Naive thymus-derived CD4-positive, alpha-beta T cell (primary cell): ENCODE results near the gene SLC5A2. TPM values are rescaled to one million over a fixed set of nuclear protein-coding genes. Genes with fewer than 3 reads are reported as not detected.
A peak's percentile ranks its signal among the peaks of the same experiment; 100 is the strongest.

ENCODE experiments used
- ATAC-seq: fragments of 150-1000 bp; cut with Tn5 transposase; 2 replicates; pipeline ENCODE4 v1.10.0; 2021; ENCODE audit warnings: mild to moderate bottlenecking, moderate library complexity
- CTCF ChIA-PET: fragments of 350-600 bp; sonication (Branson Sonifier 250); formaldehyde crosslinking; loops from one replicate; lab custom pipeline; 2021; ENCODE audit warnings: antibody characterized with exemption; lab: Charles Lee
- POLR2A ChIA-PET: fragments of 350-600 bp; sonication (Branson Sonifier 250); formaldehyde crosslinking; loops from one replicate; lab custom pipeline; 2021; ENCODE audit warnings: antibody characterized with exemption, inconsistent platforms; lab: Charles Lee
- DNase-seq, 9 donors: peaks; one replicate each; pipeline versions ENCODE4 v3.0.0 to v3.0.0-alpha.2; 2020 to 2022; ENCODE audit warnings: mixed read lengths in 1 of 9
- H3K27ac ChIP-seq: one replicate; pipeline ENCODE4 v1.7.0; 2013; ENCODE audit warnings: mild to moderate bottlenecking, low read depth, low read length, moderate library complexity
- H3K27me3 ChIP-seq, 2 donors: one replicate each; pipeline ENCODE4 v1.7.0; 2013; ENCODE audit warnings: low read length in 2 of 2, mild to moderate bottlenecking in 2 of 2, moderate library complexity in 2 of 2; ENCODE audit not compliant: control insufficient read depth in 2 of 2, insufficient read depth in 2 of 2
- H3K36me3 ChIP-seq, 3 experiments: 1 replicate in 2 of 3; 2 replicates in 1 of 3; pipeline ENCODE4 v1.7.0; 2013; ENCODE audit warnings: low read length in 3 of 3, mild to moderate bottlenecking in 3 of 3, moderate library complexity in 1 of 3; ENCODE audit not compliant: insufficient read depth in 3 of 3, control insufficient read depth in 2 of 3
- H3K4me1 ChIP-seq, 2 donors: one replicate each; pipeline ENCODE4 v1.7.0; 2013; ENCODE audit warnings: low read length in 2 of 2, mild to moderate bottlenecking in 2 of 2, moderate library complexity in 1 of 2; ENCODE audit not compliant: control insufficient read depth in 2 of 2, insufficient read depth in 2 of 2
- H3K4me3 ChIP-seq: 2 replicates; pipeline ENCODE4 v1.7.0; 2013; ENCODE audit warnings: mild to moderate bottlenecking, low read length
- H3K9me3 ChIP-seq, 3 experiments: 1 replicate in 2 of 3; 2 replicates in 1 of 3; pipeline ENCODE4 v1.7.0; 2013; ENCODE audit warnings: low read length in 3 of 3; ENCODE audit not compliant: control insufficient read depth in 2 of 3
- H3K27ac Mint-ChIP-seq, 9 donors: one replicate each; pipeline ENCODE4 v1.8.0; 2020 to 2022; ENCODE audit warnings: mixed read lengths in 9 of 9, mild to moderate bottlenecking in 8 of 9, moderate library complexity in 5 of 9, inconsistent platforms in 2 of 9
- H3K27me3 Mint-ChIP-seq, 5 donors: one replicate each; pipeline ENCODE4 v1.8.0; 2021 to 2022; ENCODE audit warnings: mixed read lengths in 5 of 5, mild to moderate bottlenecking in 1 of 5
- H3K36me3 Mint-ChIP-seq, 5 donors: one replicate each; pipeline ENCODE4 v1.8.0; 2020 to 2022; ENCODE audit warnings: mixed read lengths in 5 of 5, mild to moderate bottlenecking in 3 of 5, inconsistent platforms in 1 of 5
- H3K4me1 Mint-ChIP-seq, 7 donors: one replicate each; pipeline ENCODE4 v1.8.0; 2020 to 2022; ENCODE audit warnings: mixed read lengths in 7 of 7, mild to moderate bottlenecking in 3 of 7, inconsistent platforms in 1 of 7
- H3K4me3 Mint-ChIP-seq, 10 donors: one replicate each; pipeline ENCODE4 v1.8.0; 2020 to 2022; ENCODE audit warnings: mild to moderate bottlenecking in 10 of 10, mixed read lengths in 10 of 10, moderate library complexity in 6 of 10, inconsistent platforms in 2 of 10
- H3K9me3 Mint-ChIP-seq, 11 donors: one replicate each; pipeline ENCODE4 v1.8.0; 2020 to 2022; ENCODE audit warnings: mixed read lengths in 11 of 11, mild to moderate bottlenecking in 4 of 11, inconsistent platforms in 1 of 11, moderate library complexity in 1 of 11
- intact Hi-C, 2 donors: fragments of 100-400 bp; cut with micrococcal nuclease; formaldehyde crosslinking; loops; one replicate each; pipeline ENCODE4 v1.15.1; 2023
- polyA plus RNA-seq, 2 donors: library from polyadenylated mRNA; unstranded; fragments of 300-500 nt; fragmentation: Illumina TruSeq; gene quantifications; one replicate each; pipeline ENCODE4 v1.2.3, GENCODE V29; 2021
- total RNA-seq, 6 experiments: library from RNA in 5 of 6; stranded (reverse) in 5 of 6; gene quantifications; 1 replicate in 5 of 6; 2 replicates in 1 of 6; pipeline ENCODE4 v1.2.3 and lab custom pipeline; 2021 to 2026

Gene SLC5A2
- total and polyA plus RNA-seq, 7 experiments from 2014 or later = 0.12 to 5.5 (median 3.3) TPM

- intact Hi-C loops = no loop called here
- H3K27ac ChIP-seq = no peak overlapping the region
- no peaks in the 10 kb centered on the region for H3K9me3 ChIP-seq
- POLR2A ChIA-PET = interaction anchor here (7.8 kb wide), 1 partner anchor 15 kb away, joined by 69 read pairs; the partner anchor contains the start of gene ARMC5
- H3K4me1 ChIP-seq = peaks cover 4 to 6% of the 10 kb centered on the region in 2 donors
- H3K36me3 ChIP-seq = no peaks in the 10 kb centered on the region
- DNase-seq = no peak
- H3K4me3 ChIP-seq = no peak overlapping the region
- no peaks in the 10 kb centered on the region for H3K27me3 ChIP-seq
- no peaks in the 10 kb centered on the region for H3K36me3 Mint-ChIP-seq
- H3K4me1 Mint-ChIP-seq = peaks cover 9 to 31% (median 26%) of the 10 kb centered on the region in 7 donors
- no peak overlapping the region for H3K27ac Mint-ChIP-seq
- CTCF ChIA-PET = interaction anchor here (3.2 kb wide), 1 partner anchor 13 kb away, joined by 17 read pairs; no protein-coding TSS in a partner anchor
- peaks cover 0 to 57% (median 14%) of the 10 kb centered on the region in 5 donors for H3K27me3 Mint-ChIP-seq
- ATAC-seq = no peak
- peak overlapping the region in 7 of 10 donors; percentile 17 to 81 (median 63) for H3K4me3 Mint-ChIP-seq
- peaks cover 0 to 1% (median 0%) of the 10 kb centered on the region in 11 donors for H3K9me3 Mint-ChIP-seq
Observed at GRCh38 chr16:31473264-31473984, 9.5 kb upstream of the SLC5A2 start.

GRCh38 chr16:31474173-31474714 is 8.7 kb upstream of the SLC5A2 start:
- Histone ChIP-seq H3K9me3 (no peaks in the 10 kb centered on the region), H3K36me3 (no peaks in the 10 kb centered on the region), H3K4me3 (no peak overlapping the region), H3K27ac (no peak overlapping the region), H3K27me3 (no peaks in the 10 kb centered on the region), H3K4me1 (peaks cover 4 to 6% of the 10 kb centered on the region in 2 donors)
- H3K27me3 Mint-ChIP-seq = peaks cover 0 to 63% (median 14%) of the 10 kb centered on the region in 5 donors
- H3K27ac Mint-ChIP-seq = no peak overlapping the region
- ChIA-PET CTCF (interaction anchor here (3.2 kb wide), 1 partner anchor 13 kb away, joined by 17 read pairs; no protein-coding TSS in a partner anchor), POLR2A (interaction anchor here (0.6 to 7.8 kb wide), 5 partner anchors 15 to 478 kb away, joined by 3 to 69 read pairs (median 3); partner anchors contain the start of genes ARMC5, ZNF267, ZNF646 and ZNF668)
- H3K9me3 Mint-ChIP-seq = peaks cover 0 to 1% (median 0%) of the 10 kb centered on the region in 11 donors
- H3K4me1 Mint-ChIP-seq = peaks cover 8 to 31% (median 23%) of the 10 kb centered on the region in 7 donors
- H3K4me3 Mint-ChIP-seq = peak overlapping the region in 1 of 10 donors; percentile 56
- DNase-seq (no peak), ATAC-seq (no peak)
- H3K36me3 Mint-ChIP-seq = no peaks in the 10 kb centered on the region
- intact Hi-C loops = no loop called here

GRCh38 chr16:31474773-31475738 is 7.9 kb upstream of the SLC5A2 start:
- no peak for DNase-seq
- intact Hi-C loops = loop anchor here in 1 of 2 donors (5.0 kb wide), 1 partner anchor 237 kb away; a partner anchor contains a TSS
- Histone ChIP-seq H3K27ac (no peak overlapping the region), H3K36me3 (no peaks in the 10 kb centered on the region), H3K4me1 (peaks cover 4 to 6% of the 10 kb centered on the region in 2 donors), H3K27me3 (no peaks in the 10 kb centered on the region), H3K9me3 (no peaks in the 10 kb centered on the region), H3K4me3 (no peak overlapping the region)
- POLR2A ChIA-PET = interaction anchor here (0.6 to 7.8 kb wide), 5 partner anchors 16 to 433 kb away, joined by 3 to 69 read pairs (median 4); partner anchors contain the start of genes ARMC5, ZNF267, ZNF646 and ZNF668
- no peaks in the 10 kb centered on the region for H3K36me3 Mint-ChIP-seq
- H3K27ac Mint-ChIP-seq = no peak overlapping the region
- H3K27me3 Mint-ChIP-seq = peaks cover 0 to 69% (median 14%) of the 10 kb centered on the region in 5 donors
- H3K9me3 Mint-ChIP-seq = peaks cover 0 to 1% (median 0%) of the 10 kb centered on the region in 11 donors
- H3K4me1 Mint-ChIP-seq = peaks cover 8 to 31% (median 22%) of the 10 kb centered on the region in 7 donors
- peak overlapping the region in 5 of 10 donors; percentile 22 to 91 (median 38) for H3K4me3 Mint-ChIP-seq
- no peak for ATAC-seq
- CTCF ChIA-PET = interaction anchor here (3.2 kb wide), 1 partner anchor 14 kb away, joined by 17 read pairs; no protein-coding TSS in a partner anchor

- POLR2A ChIA-PET = interaction anchor here (1.0 to 7.8 kb wide), 7 partner anchors 12 to 402 kb away, joined by 3 to 69 read pairs (median 5); partner anchors contain the start of genes ARMC5, RUSF1, ZNF646 and ZNF668
- peak overlapping the region in 5 of 9 donors; percentile 62 to 83 (median 81) for H3K27ac Mint-ChIP-seq
Observed at GRCh38 chr16:31475946-31476302, 7.0 kb upstream of the SLC5A2 start.

GRCh38 chr16:31476303-31477219 is 6.4 kb upstream of the SLC5A2 start:
- H3K4me1 ChIP-seq = peaks cover 2 to 6% of the 10 kb centered on the region in 2 donors
- H3K4me1 Mint-ChIP-seq = peaks cover 8 to 30% (median 19%) of the 10 kb centered on the region in 7 donors
- peak; percentile 93 for ATAC-seq
- peak overlapping the region; percentile 75 to 91 (median 84) for H3K4me3 Mint-ChIP-seq
- POLR2A ChIA-PET = interaction anchor here (0.7 to 7.8 kb wide), 9 partner anchors 11 to 519 kb away, joined by 3 to 69 read pairs (median 4); partner anchors contain the start of genes ARMC5, RUSF1 and SETD1A
- no peaks in the 10 kb centered on the region for H3K9me3 Mint-ChIP-seq
- no peaks in the 10 kb centered on the region for H3K36me3 Mint-ChIP-seq
- H3K27me3 ChIP-seq = no peaks in the 10 kb centered on the region
- peak overlapping the region in 8 of 9 donors; percentile 58 to 83 (median 79) for H3K27ac Mint-ChIP-seq
- H3K27me3 Mint-ChIP-seq = peaks cover 0 to 63% (median 11%) of the 10 kb centered on the region in 5 donors
- H3K4me3 ChIP-seq = peak overlapping the region; percentile 65
- peak overlapping the region; percentile 65 for H3K27ac ChIP-seq
- no peaks in the 10 kb centered on the region for H3K36me3 ChIP-seq
- CTCF ChIA-PET = interaction anchor here (0.9 to 3.2 kb wide), 3 partner anchors 16 to 392 kb away, joined by 3 to 17 read pairs (median 3); partner anchors contain the start of gene ARMC5
- H3K9me3 ChIP-seq = no peaks in the 10 kb centered on the region
- peak; percentile 60 to 85 (median 77) for DNase-seq
- intact Hi-C loops = loop anchor here (1.0 to 5.0 kb wide), 5 partner anchors 11 to 236 kb away; partner anchors contain the start of genes ARMC5 (in 2 of the 2) and RUSF1 (in 1 of the 2)

More at GRCh38 chr16:31475946-31476302, 7.0 kb upstream of the SLC5A2 start:
- no peaks in the 10 kb centered on the region for H3K36me3 ChIP-seq
- H3K36me3 Mint-ChIP-seq = no peaks in the 10 kb centered on the region
- H3K27ac ChIP-seq = no peak overlapping the region
- peaks cover 4 to 6% of the 10 kb centered on the region in 2 donors for H3K4me1 ChIP-seq
- DNase-seq (no peak), ATAC-seq (no peak)
- no peaks in the 10 kb centered on the region for H3K9me3 Mint-ChIP-seq
- H3K27me3 ChIP-seq = no peaks in the 10 kb centered on the region
- CTCF ChIA-PET = interaction anchor here (3.2 kb wide), 1 partner anchor 15 kb away, joined by 17 read pairs; no protein-coding TSS in a partner anchor
- H3K4me3 Mint-ChIP-seq = peak overlapping the region; percentile 75 to 91 (median 84)
- intact Hi-C loops = loop anchor here (1.0 to 5.0 kb wide), 2 partner anchors 17 to 236 kb away; partner anchors contain the start of gene ARMC5 (in 1 of the 2)
- H3K27me3 Mint-ChIP-seq = peaks cover 0 to 69% (median 14%) of the 10 kb centered on the region in 5 donors
- peak overlapping the region; percentile 65 for H3K4me3 ChIP-seq
- H3K4me1 Mint-ChIP-seq = peaks cover 8 to 32% (median 22%) of the 10 kb centered on the region in 7 donors
- no peaks in the 10 kb centered on the region for H3K9me3 ChIP-seq
